WTC11 (cell line): Measurements from ENCODE around the gene MITF. TPM values are rescaled to one million over a fixed set of nuclear protein-coding genes. Genes with fewer than 3 reads are reported as not detected.

Experiments
- ATAC-seq: fragments of 200-7000 bp; cut with Tn5 transposase; 2 replicates; pipeline ENCODE4 v1.10.0; 2021; ENCODE audit warnings: mild to moderate bottlenecking, moderate library complexity
- CTCF ChIA-PET: fragments of 300-600 bp; sonication (Branson Sonifier 250); formaldehyde crosslinking; loops from one replicate; lab custom pipeline; 2021; ENCODE audit warnings: antibody characterized with exemption; lab: Charles Lee
- POLR2A ChIA-PET: fragments of 350-600 bp; sonication (Branson Sonifier 250); formaldehyde crosslinking; loops from one replicate; lab custom pipeline; 2021; ENCODE audit warnings: antibody characterized with exemption; lab: Charles Lee
- DNase-seq: peaks from one replicate; pipeline ENCODE4 v3.0.0; 2021; ENCODE audit warnings: low spot score
- H3K27ac Mint-ChIP-seq: 2 replicates; pipeline ENCODE4 v1.8.0; 2021; ENCODE audit warnings: mixed read lengths
- H3K27me3 Mint-ChIP-seq: 2 replicates; pipeline ENCODE4 v1.8.0; 2021; ENCODE audit warnings: low read depth, mild to moderate bottlenecking, moderate library complexity, mixed read lengths
- H3K36me3 Mint-ChIP-seq: 2 replicates; pipeline ENCODE4 v1.8.0; 2021; ENCODE audit warnings: mixed read lengths
- H3K4me1 Mint-ChIP-seq: 2 replicates; pipeline ENCODE4 v1.8.0; 2022; ENCODE audit warnings: mixed read lengths
- H3K4me3 Mint-ChIP-seq: 2 replicates; pipeline ENCODE4 v1.8.0; 2021; ENCODE audit warnings: mild to moderate bottlenecking, moderate library complexity, mixed read lengths
- H3K9me3 Mint-ChIP-seq: 2 replicates; pipeline ENCODE4 v1.8.0; 2021; ENCODE audit warnings: mixed read lengths
- CREB1 ChIP-seq: sonication (generic); formaldehyde crosslinking; IDR thresholded peaks from 2 replicates; pipeline ENCODE4 v1.8.0; 2023; ENCODE audit warnings: mild to moderate bottlenecking, missing genetic modification reagents
- ELF4 ChIP-seq: sonication (generic); formaldehyde crosslinking; IDR thresholded peaks from 2 replicates; pipeline ENCODE4 v1.8.1; 2022; ENCODE audit warnings: low read depth, mild to moderate bottlenecking, moderate library complexity, missing genetic modification reagents
- EMX1 ChIP-seq: fragments of 250-450 bp; sonication (Bioruptor Pico); IDR thresholded peaks from 2 replicates; pipeline ENCODE4 v1.8.0; 2021; ENCODE audit warnings: mild to moderate bottlenecking
- GTF2I ChIP-seq: fragments of 250-450 bp; sonication (Bioruptor Pico); conservative IDR thresholded peaks from 2 replicates; pipeline ENCODE4 v1.4.0; 2021; ENCODE audit warnings: mild to moderate bottlenecking
- HMGA2 ChIP-seq: fragments of 250-450 bp; sonication (Bioruptor Pico); IDR thresholded peaks from 2 replicates; pipeline ENCODE4 v1.4.0; 2021; ENCODE audit warnings: mild to moderate bottlenecking, moderate library complexity
- NR3C1 ChIP-seq: sonication (generic); formaldehyde crosslinking; conservative IDR thresholded peaks from 2 replicates; pipeline ENCODE4 v1.8.1; 2023; ENCODE audit warnings: low read depth, mild to moderate bottlenecking, missing genetic modification reagents
- PRRX2 ChIP-seq: fragments of 250-450 bp; sonication (Bioruptor Pico); IDR thresholded peaks from 2 replicates; pipeline ENCODE4 v1.8.0; 2021; ENCODE audit warnings: mild to moderate bottlenecking
- RELA ChIP-seq: sonication (generic); formaldehyde crosslinking; IDR thresholded peaks from 2 replicates; pipeline ENCODE4 v1.8.1; 2022; ENCODE audit warnings: missing genetic modification reagents, mild to moderate bottlenecking, borderline replicate concordance
- SMAD4 ChIP-seq: sonication (generic); formaldehyde crosslinking; IDR thresholded peaks from 2 replicates; pipeline ENCODE4 v1.8.0; 2022; ENCODE audit warnings: mild to moderate bottlenecking, missing genetic modification reagents
- TEAD4 ChIP-seq: sonication (generic); formaldehyde crosslinking; IDR thresholded peaks from 2 replicates; pipeline ENCODE4 v1.8.0; 2022; ENCODE audit warnings: mild to moderate bottlenecking, missing genetic modification reagents
- ZNF219 ChIP-seq: sonication (generic); formaldehyde crosslinking; IDR thresholded peaks from 2 replicates; pipeline ENCODE4 v1.8.0; 2023; ENCODE audit warnings: missing genetic modification reagents, mild to moderate bottlenecking, borderline replicate concordance
- ZNF263 ChIP-seq: sonication (generic); formaldehyde crosslinking; IDR thresholded peaks from 2 replicates; pipeline ENCODE4 v1.8.1; 2022; ENCODE audit warnings: low read depth, mild to moderate bottlenecking, moderate library complexity, missing genetic modification reagents
- ZNF396 ChIP-seq: fragments of 250-450 bp; sonication (Bioruptor Pico); IDR thresholded peaks from 2 replicates; pipeline ENCODE4 v1.8.0; 2021; ENCODE audit warnings: mild to moderate bottlenecking, moderate library complexity, borderline replicate concordance
- ZNF671 ChIP-seq: fragments of 250-450 bp; sonication (Bioruptor Pico); IDR thresholded peaks from 2 replicates; pipeline ENCODE4 v1.8.0; 2021; ENCODE audit warnings: mild to moderate bottlenecking
- total RNA-seq: library from RNA; stranded (reverse); gene quantifications from 3 replicates; pipeline ENCODE4 v1.2.3, GENCODE V29; 2021
- TF ChIP-seq, protein P1 (sequence below): sonication (generic); formaldehyde crosslinking; IDR thresholded peaks from 2 replicates; pipeline ENCODE4 v1.8.0; 2023; ENCODE audit warnings: missing genetic modification reagents
- TF ChIP-seq, protein P2 (sequence below): sonication (generic); formaldehyde crosslinking; IDR thresholded peaks from 2 replicates; pipeline ENCODE4 v1.8.0; 2023; ENCODE audit warnings: missing genetic modification reagents, mild to moderate bottlenecking, borderline replicate concordance
- TF ChIP-seq, protein P3 (sequence below): sonication (generic); formaldehyde crosslinking; IDR thresholded peaks from 2 replicates; pipeline ENCODE4 v1.8.1; 2023; ENCODE audit warnings: mild to moderate bottlenecking, missing genetic modification reagents, borderline replicate concordance
- TF ChIP-seq, protein P4 (sequence below): sonication (generic); formaldehyde crosslinking; IDR thresholded peaks from 2 replicates; pipeline ENCODE4 v1.8.1; 2022; ENCODE audit warnings: low read depth, mild to moderate bottlenecking, moderate library complexity, missing genetic modification reagents, borderline replicate concordance
- TF ChIP-seq, protein P5 (sequence below): sonication (generic); formaldehyde crosslinking; IDR thresholded peaks from 2 replicates; pipeline ENCODE4 v1.8.1; 2022; ENCODE audit warnings: low read depth, missing genetic modification reagents, borderline replicate concordance
- TF ChIP-seq, protein P6 (sequence below): fragments of 200-600 bp; IDR thresholded peaks from 2 replicates; pipeline ENCODE4 v1.8.0; 2022; ENCODE audit warnings: antibody characterized with exemption

The MITF gene
- total RNA-seq, 1 experiment from 2014 or later, result 1.3 TPM

DNA sequence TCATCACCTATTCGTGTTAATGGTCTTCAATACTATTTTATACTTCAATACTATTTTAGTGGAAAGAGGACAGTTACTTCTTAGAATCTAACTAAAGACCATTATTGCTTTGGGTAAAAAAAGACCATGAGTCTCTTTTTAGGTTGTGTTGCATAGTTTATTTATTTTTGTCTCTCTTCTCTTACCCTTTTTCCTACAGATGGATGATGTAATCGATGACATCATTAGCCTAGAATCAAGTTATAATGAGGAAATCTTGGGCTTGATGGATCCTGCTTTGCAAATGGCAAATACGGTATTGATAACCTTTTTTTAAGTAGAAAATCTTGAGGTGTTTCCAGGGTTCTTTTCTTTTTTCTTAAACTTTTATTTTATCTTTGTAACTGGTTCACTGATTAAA, 201.8 kb downstream of the MITF start:
- H3K9me3 Mint-ChIP-seq, result no peaks in the 10 kb centered on the region
- no peaks in the 10 kb centered on the region for H3K27me3 Mint-ChIP-seq
- ChIA-PET POLR2A (no interaction called here), CTCF (no interaction called here)
- ATAC-seq (no peak), DNase-seq (no peak)
- H3K4me1 Mint-ChIP-seq, result peaks cover 20% of the 10 kb centered on the region
- no peaks in the 10 kb centered on the region for H3K36me3 Mint-ChIP-seq
- no peak overlapping the region for H3K4me3 Mint-ChIP-seq
- TF ChIP-seq, protein P1, sequence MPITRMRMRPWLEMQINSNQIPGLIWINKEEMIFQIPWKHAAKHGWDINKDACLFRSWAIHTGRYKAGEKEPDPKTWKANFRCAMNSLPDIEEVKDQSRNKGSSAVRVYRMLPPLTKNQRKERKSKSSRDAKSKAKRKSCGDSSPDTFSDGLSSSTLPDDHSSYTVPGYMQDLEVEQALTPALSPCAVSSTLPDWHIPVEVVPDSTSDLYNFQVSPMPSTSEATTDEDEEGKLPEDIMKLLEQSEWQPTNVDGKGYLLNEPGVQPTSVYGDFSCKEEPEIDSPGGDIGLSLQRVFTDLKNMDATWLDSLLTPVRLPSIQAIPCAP, result no peak
- TF ChIP-seq, protein P2, sequence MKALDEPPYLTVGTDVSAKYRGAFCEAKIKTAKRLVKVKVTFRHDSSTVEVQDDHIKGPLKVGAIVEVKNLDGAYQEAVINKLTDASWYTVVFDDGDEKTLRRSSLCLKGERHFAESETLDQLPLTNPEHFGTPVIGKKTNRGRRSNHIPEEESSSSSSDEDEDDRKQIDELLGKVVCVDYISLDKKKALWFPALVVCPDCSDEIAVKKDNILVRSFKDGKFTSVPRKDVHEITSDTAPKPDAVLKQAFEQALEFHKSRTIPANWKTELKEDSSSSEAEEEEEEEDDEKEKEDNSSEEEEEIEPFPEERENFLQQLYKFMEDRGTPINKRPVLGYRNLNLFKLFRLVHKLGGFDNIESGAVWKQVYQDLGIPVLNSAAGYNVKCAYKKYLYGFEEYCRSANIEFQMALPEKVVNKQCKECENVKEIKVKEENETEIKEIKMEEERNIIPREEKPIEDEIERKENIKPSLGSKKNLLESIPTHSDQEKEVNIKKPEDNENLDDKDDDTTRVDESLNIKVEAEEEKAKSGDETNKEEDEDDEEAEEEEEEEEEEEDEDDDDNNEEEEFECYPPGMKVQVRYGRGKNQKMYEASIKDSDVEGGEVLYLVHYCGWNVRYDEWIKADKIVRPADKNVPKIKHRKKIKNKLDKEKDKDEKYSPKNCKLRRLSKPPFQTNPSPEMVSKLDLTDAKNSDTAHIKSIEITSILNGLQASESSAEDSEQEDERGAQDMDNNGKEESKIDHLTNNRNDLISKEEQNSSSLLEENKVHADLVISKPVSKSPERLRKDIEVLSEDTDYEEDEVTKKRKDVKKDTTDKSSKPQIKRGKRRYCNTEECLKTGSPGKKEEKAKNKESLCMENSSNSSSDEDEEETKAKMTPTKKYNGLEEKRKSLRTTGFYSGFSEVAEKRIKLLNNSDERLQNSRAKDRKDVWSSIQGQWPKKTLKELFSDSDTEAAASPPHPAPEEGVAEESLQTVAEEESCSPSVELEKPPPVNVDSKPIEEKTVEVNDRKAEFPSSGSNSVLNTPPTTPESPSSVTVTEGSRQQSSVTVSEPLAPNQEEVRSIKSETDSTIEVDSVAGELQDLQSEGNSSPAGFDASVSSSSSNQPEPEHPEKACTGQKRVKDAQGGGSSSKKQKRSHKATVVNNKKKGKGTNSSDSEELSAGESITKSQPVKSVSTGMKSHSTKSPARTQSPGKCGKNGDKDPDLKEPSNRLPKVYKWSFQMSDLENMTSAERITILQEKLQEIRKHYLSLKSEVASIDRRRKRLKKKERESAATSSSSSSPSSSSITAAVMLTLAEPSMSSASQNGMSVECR, result no peak
- TF ChIP-seq ZNF219 (CRISPR knock-in tag) (no peak), TEAD4 (CRISPR knock-in tag) (no peak), GTF2I (CRISPR knock-in tag) (no peak), SMAD4 (CRISPR knock-in tag) (no peak), ZNF396 (CRISPR knock-in tag) (no peak), PRRX2 (CRISPR knock-in tag) (no peak), ZNF263 (CRISPR knock-in tag) (no peak), EMX1 (CRISPR knock-in tag) (no peak), ZNF671 (CRISPR knock-in tag) (no peak), NR3C1 (CRISPR knock-in tag) (no peak), RELA (CRISPR knock-in tag) (no peak), ELF4 (CRISPR knock-in tag) (no peak), CREB1 (CRISPR knock-in tag) (no peak), HMGA2 (CRISPR knock-in tag) (no peak)
- TF ChIP-seq, protein P3, sequence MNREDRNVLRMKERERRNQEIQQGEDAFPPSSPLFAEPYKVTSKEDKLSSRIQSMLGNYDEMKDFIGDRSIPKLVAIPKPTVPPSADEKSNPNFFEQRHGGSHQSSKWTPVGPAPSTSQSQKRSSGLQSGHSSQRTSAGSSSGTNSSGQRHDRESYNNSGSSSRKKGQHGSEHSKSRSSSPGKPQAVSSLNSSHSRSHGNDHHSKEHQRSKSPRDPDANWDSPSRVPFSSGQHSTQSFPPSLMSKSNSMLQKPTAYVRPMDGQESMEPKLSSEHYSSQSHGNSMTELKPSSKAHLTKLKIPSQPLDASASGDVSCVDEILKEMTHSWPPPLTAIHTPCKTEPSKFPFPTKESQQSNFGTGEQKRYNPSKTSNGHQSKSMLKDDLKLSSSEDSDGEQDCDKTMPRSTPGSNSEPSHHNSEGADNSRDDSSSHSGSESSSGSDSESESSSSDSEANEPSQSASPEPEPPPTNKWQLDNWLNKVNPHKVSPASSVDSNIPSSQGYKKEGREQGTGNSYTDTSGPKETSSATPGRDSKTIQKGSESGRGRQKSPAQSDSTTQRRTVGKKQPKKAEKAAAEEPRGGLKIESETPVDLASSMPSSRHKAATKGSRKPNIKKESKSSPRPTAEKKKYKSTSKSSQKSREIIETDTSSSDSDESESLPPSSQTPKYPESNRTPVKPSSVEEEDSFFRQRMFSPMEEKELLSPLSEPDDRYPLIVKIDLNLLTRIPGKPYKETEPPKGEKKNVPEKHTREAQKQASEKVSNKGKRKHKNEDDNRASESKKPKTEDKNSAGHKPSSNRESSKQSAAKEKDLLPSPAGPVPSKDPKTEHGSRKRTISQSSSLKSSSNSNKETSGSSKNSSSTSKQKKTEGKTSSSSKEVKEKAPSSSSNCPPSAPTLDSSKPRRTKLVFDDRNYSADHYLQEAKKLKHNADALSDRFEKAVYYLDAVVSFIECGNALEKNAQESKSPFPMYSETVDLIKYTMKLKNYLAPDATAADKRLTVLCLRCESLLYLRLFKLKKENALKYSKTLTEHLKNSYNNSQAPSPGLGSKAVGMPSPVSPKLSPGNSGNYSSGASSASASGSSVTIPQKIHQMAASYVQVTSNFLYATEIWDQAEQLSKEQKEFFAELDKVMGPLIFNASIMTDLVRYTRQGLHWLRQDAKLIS (CRISPR knock-in tag), result no peak
- TF ChIP-seq, protein P4, sequence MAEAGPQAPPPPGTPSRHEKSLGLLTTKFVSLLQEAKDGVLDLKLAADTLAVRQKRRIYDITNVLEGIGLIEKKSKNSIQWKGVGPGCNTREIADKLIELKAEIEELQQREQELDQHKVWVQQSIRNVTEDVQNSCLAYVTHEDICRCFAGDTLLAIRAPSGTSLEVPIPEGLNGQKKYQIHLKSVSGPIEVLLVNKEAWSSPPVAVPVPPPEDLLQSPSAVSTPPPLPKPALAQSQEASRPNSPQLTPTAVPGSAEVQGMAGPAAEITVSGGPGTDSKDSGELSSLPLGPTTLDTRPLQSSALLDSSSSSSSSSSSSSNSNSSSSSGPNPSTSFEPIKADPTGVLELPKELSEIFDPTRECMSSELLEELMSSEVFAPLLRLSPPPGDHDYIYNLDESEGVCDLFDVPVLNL (CRISPR knock-in tag), result no peak
- TF ChIP-seq, protein P5, sequence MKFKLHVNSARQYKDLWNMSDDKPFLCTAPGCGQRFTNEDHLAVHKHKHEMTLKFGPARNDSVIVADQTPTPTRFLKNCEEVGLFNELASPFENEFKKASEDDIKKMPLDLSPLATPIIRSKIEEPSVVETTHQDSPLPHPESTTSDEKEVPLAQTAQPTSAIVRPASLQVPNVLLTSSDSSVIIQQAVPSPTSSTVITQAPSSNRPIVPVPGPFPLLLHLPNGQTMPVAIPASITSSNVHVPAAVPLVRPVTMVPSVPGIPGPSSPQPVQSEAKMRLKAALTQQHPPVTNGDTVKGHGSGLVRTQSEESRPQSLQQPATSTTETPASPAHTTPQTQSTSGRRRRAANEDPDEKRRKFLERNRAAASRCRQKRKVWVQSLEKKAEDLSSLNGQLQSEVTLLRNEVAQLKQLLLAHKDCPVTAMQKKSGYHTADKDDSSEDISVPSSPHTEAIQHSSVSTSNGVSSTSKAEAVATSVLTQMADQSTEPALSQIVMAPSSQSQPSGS, result no peak
- TF ChIP-seq, protein P6, sequence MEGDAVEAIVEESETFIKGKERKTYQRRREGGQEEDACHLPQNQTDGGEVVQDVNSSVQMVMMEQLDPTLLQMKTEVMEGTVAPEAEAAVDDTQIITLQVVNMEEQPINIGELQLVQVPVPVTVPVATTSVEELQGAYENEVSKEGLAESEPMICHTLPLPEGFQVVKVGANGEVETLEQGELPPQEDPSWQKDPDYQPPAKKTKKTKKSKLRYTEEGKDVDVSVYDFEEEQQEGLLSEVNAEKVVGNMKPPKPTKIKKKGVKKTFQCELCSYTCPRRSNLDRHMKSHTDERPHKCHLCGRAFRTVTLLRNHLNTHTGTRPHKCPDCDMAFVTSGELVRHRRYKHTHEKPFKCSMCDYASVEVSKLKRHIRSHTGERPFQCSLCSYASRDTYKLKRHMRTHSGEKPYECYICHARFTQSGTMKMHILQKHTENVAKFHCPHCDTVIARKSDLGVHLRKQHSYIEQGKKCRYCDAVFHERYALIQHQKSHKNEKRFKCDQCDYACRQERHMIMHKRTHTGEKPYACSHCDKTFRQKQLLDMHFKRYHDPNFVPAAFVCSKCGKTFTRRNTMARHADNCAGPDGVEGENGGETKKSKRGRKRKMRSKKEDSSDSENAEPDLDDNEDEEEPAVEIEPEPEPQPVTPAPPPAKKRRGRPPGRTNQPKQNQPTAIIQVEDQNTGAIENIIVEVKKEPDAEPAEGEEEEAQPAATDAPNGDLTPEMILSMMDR, result no peak
- no peak overlapping the region for H3K27ac Mint-ChIP-seq
